ENCODE measurements around the gene KIAA1328.

- TF ChIP-seq EZH2phosphoT487 (conservative IDR thresholded peaks at IDR 0.05; ENCODE audit: low read length): no peak
- no peak for TF ChIP-seq CTCF (IDR thresholded peaks at IDR 0.05; ENCODE audit: insufficient read depth, low read length, poor library complexity, severe bottlenecking)
Observed at GRCh38 chr18:36934884-36935283, 106.0 kb downstream of the KIAA1328 start.
